GM12874 (cell line): ENCODE results near the gene PKNOX2.

ENCODE experiments used
- CTCF ChIP-seq: IDR thresholded peaks from 2 replicates; pipeline ENCODE4 v1.5.1; 2011; ENCODE audit warnings: low read depth, mild to moderate bottlenecking, control low read depth, low read length, moderate library complexity; ENCODE audit not compliant: insufficient read depth

Gene PKNOX2

GRCh38 chr11:125468852-125469251 is 304.3 kb downstream of the PKNOX2 start:
- TF ChIP-seq CTCF = no peak

GRCh38 chr11:125470355-125470754 is 305.8 kb downstream of the PKNOX2 start:
- TF ChIP-seq CTCF = no peak

GRCh38 chr11:125476721-125477120 is 312.2 kb downstream of the PKNOX2 start:
- no peak for TF ChIP-seq CTCF

GRCh38 chr11:125479137-125479536 is 314.6 kb downstream of the PKNOX2 start:
- no peak for TF ChIP-seq CTCF

GRCh38 chr11:125481531-125481930 is 317.0 kb downstream of the PKNOX2 start:
- TF ChIP-seq CTCF = no peak
